Stimulated activated CD8-positive, alpha-beta memory T cell treated with anti-CD3 and anti-CD28 coated beads, Interleukin-12 subunit alpha, Interleukin-12 subunit beta, amount 100 ng/mL, for 4 hours (primary cell): ENCODE measurements around the gene CHMP1B.
"Not testable (repeated sequence)": the region's sequence is repeated elsewhere in the genome, so short reads cannot be mapped to it uniquely, and the experiment has no call there.

Source experiments
- DNase-seq: peaks from one replicate; pipeline ENCODE4 v3.0.0-alpha.2; 2020; ENCODE audit warnings: low read depth

CHMP1B gene

DNA sequence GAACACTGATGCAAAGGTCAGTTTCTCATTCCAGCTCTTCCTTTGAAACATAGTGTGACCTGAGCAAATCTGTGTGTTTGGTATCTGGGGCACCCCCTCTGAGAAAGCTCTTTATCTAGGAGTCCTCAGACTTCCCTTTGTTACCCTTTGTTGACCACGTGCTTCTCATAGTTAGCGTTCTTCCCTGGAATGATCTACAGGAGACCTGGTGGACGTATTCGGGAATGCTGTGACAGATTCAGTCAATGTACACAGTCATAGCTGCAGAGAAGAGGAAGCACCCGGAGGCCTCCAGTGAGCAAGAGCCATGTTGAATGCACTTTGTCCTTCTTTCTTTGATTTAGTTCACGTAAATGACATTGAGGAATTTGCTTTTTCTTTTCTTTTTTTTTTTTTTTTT is 10.7 kb upstream of the CHMP1B start:
- DNase-seq: no peak

DNA sequence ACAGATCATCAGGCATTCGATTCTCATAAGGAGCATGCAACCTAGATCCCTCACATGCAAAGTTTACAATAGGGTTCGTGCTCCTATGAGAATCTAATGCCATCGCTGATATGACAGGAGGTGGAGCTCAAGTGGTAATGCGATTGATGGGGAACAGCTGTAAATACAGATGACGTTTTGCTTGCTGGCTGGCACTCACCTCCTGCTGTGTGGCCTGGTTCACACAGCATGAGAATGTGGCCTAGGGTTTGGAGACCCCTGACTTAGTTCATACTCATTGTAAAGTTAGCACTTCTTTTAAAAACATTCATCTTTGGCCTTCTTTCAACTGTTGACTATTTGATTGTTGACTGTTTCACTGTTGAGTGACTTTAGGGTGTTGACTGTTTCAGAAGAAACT is 8.7 kb upstream of the CHMP1B start:
- no peak for DNase-seq

- DNase-seq: no peak
These were observed 6.8 kb upstream of the CHMP1B start for GRCh38 chr18:11844436-11844835.

DNA sequence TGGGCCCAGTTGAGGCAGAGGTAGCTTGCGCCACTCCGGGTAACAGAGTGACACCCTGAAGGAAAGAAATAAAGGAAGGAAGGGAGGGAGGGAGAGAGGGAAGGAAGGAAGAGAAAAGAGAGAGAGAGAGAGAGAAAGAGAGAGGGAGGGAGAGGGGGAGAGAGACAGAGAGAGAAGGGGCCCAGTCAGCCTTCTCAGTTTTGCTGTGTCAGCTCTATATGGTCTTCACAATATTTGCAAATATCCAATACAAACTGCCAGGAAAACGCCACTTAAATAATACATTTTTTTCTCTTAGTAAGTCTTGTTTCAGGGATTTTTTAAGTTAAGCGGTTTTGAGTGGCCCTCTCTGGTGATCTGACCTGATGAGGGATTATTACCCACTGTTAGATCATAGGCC is 5.6 kb upstream of the CHMP1B start:
- no peak for DNase-seq

DNA sequence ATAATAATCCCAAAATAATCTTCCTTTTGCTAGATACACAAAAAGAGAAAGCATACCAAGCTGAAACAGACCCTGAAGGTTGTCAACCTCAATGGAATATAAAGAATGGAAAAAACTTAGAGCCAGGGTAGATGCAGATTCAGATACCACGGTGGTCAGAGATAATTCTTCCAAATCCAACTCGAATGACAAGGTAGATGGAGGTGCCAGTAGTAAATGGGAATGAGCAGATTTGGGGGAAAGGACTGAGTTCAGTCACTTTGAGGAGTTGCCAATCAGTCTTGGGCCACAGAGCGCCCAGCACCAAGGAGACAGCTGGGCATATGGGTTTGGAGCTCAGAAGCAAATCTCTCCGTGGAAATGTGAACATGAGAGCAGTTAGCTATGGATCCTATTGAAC is 3.4 kb upstream of the CHMP1B start:
- no peak for DNase-seq

DNA sequence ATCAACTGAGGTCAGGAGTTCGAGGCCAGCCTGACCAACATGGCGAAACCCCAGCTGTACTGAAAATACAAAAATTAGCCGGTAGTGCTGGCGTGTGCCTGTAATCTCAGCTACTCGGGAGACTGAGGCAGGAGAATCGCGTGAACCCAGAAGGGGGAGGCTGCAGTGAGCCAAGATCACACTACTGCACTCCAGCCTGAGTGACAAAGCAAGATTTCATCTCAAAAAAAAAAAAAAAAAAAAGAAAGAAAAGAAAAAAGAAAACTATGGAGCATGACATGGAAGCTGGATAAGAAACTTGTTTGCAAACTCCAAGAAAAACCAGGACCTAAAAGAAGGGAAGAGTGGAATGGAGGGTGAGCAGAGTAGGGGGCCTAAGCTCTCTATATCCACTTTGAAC is 1.9 kb upstream of the CHMP1B start:
- no peak for DNase-seq

DNA sequence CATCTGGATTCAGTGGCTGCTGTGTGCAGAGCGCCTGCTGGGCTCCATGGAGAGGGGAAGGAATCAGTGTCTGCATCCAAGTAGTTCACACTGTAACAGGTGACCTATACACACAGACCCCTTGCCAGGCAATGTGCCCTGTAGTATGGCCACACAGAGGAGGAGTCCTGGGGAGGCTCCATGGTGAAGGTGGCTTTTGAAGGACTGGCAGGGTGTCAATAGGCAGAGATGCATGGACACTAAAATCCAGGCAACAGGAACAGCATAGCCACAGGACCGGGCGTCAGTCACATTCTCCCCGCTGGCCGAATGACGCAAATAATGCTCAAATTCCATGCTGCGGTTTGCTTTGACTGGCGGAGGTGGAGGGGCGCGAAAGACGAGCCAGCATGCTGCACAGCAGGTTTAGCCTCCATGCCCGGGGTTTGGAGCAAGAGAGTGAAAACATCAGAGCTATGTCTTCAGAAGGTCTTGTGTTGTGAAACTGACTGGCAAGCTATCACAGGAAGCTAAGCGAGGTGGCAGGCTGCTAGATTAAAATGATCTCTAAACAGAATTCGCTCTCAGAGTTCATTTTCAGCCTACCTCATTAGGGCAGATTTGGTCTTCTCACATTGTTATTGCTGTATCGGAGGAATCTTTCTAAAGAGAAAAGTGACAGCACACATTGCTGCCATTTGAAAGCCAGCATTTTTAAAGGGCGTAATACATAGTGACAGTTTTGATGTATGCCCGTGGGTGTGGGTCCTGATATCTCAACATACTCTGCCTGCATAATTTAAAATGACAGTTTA is 1.2 kb upstream of the CHMP1B start:
- peak; percentile 36 for DNase-seq

DNA sequence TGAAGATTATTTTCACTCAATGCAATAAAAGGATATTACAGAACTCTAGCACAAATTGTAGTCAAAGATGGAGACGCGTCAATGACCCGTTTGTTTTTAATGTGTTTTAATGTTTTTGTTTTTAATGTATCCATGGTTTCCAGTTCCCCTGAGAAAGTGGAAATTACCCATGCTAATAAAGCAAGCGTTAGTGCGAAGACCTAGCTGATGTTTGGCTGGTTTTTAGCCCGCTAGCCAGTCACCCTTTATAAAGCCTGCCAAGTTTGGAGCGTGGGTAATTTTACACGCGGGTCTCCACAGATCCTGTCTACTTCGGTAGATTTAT is 430 bp upstream of the CHMP1B start:
- DNase-seq: no peak

DNA sequence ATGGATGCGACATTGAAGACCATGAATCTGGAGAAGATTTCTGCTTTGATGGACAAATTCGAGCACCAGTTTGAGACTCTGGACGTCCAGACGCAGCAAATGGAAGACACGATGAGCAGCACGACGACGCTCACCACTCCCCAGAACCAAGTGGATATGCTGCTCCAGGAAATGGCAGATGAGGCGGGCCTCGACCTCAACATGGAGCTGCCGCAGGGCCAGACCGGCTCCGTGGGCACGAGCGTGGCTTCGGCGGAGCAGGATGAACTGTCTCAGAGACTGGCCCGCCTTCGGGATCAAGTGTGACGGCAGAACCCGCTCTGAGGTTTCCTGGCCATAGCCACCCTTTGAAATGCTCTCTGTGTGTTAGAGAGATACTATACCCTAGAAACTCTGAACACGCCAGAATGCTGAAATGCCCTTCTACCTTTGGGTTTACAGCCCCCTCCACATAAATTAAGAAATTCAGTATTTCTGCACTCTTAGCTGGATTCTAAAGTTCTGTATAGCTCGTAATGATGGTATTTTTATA is 659 bp downstream of the CHMP1B start:
- DNase-seq: peak; percentile 19

- DNase-seq: not testable (repeated sequence)
These were observed 3.3 kb downstream of the CHMP1B start for GRCh38 chr18:11854554-11854953.

GRCh38 chr18:11857177-11857887 is 6.1 kb downstream of the CHMP1B start:
- no peak for DNase-seq

- no peak for DNase-seq
These were observed 8.1 kb downstream of the CHMP1B start for GRCh38 chr18:11859282-11859830.

- no peak for DNase-seq
These were observed 8.7 kb downstream of the CHMP1B start for GRCh38 chr18:11859903-11860407.

GRCh38 chr18:11860594-11861450 is 9.6 kb downstream of the CHMP1B start:
- no peak for DNase-seq

- DNase-seq: no peak
These were observed 10.5 kb downstream of the CHMP1B start for GRCh38 chr18:11861583-11862288.

GRCh38 chr18:11862468-11863137 is 11.4 kb downstream of the CHMP1B start:
- no peak for DNase-seq

DNA sequence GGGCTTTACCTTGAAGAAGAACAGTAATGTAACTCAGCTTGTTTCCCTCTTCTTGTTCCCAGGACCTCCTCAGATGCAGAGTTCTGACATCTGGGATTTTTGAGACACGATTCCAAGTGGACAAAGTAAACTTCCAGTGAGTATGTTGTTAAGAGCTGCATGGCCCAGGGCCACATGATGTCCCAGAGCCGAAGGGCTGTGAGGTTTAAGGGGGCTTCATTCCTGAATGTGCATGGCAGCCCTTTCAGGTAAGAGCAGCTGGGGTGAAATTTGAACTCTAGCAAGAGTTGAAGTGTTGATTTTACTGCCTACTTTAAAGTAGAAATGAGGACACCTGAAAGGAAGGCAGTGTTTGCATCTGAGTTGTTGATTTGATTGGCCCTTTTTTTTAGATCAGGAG is 13.3 kb downstream of the CHMP1B start:
- no peak for DNase-seq

DNA sequence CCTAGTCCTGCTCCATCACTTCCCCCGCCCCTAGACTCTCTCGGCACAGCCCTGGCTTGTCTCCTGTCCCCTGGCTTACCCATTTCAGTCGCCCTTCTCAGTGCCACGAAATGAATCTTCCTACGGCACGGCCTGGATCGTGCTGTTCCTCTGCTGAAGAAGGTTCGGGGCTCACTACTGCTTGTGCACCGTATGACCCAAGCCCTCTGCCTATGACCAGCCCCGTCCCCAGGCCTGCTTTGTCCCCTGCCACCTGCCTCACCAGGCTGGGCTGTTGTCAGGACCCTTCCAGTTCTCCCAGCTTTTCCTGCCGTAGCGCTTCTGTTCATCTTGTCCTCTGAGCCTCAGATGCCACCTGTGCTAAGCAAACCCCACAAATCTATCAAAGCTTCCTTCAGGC is 13.9 kb downstream of the CHMP1B start:
- no peak for DNase-seq

GRCh38 chr18:11866329-11866728 is 15.1 kb downstream of the CHMP1B start:
- DNase-seq: no peak

DNA sequence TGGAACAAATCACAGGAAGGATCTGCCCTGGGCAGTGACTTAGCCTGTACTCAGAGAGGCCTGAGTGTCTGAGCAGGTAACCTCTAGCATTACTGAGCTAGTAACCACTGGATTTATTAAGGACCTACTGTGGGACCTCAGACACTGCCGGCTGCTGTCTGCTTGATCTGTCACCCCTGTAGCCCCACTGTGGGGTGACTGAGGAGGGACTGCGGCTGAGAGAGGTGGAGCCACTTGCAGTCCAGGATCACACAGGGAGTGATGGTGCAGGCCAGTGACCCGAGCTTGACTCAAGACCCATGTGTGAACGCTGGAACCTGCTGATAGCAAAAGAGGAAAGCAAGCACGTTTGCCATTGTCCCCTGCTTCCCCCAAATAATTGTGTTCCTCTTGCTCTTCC is 15.6 kb downstream of the CHMP1B start:
- DNase-seq: no peak

DNA sequence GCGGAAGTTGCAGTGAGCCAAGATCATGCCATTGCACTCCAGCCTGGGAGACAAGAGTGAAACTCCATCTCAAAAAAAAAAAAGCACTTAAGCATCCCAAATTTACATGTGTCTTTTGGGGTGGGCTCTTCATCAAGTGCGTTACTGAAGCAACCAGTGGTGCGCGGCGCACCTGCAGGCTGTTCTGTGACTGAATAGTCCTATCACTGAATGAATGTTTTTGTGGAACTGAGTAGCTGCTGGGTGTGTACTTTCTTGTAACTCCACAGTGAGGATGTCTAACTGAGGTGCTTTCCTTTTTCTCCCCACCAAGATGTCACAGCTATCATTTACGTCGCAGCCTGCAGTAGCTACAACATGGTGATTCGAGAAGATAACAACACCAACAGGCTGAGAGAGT is 17.0 kb downstream of the CHMP1B start:
- no peak for DNase-seq
